ENCODE data around the gene ANO10.

GRCh38 chr3:43400167-43400566 lies 221.6 kb downstream of the ANO10 start:
- TF ChIP-seq CTCF (conservative IDR thresholded peaks at IDR 0.05), result no peak
- TF ChIP-seq EZH2 (IDR thresholded peaks at IDR 0.05; ENCODE audit: low read depth), result no peak

All from PC-9 (cell line).